Body of pancreas (tissue), 4 donors: ENCODE data around the gene ARHGAP26. TPM values are rescaled to one million over a fixed set of nuclear protein-coding genes. Genes with fewer than 3 reads are reported as not detected.
A peak's percentile ranks its signal among the peaks of the same experiment; 100 is the strongest.

Experiments used
- ATAC-seq: fragments of 150-250 bp; one replicate; pipeline ENCODE4 v1.9.1; 2016
- DNase-seq, 4 donors: peaks; one replicate each; pipeline ENCODE4 v3.0.0-alpha.2; 2019
- H3K27ac ChIP-seq, 4 donors: fragments of 200-600 bp; sonication (generic); 1 replicate in 3 of 4; 2 replicates in 1 of 4; pipeline versions ENCODE4 v1.5.1 to v1.6.1; 2016 to 2019; ENCODE audit warnings: mild to moderate bottlenecking in 1 of 4, mixed read lengths in 1 of 4, moderate library complexity in 1 of 4
- H3K27me3 ChIP-seq, 2 donors: fragments of 200-600 bp; sonication (generic); one replicate each; pipeline ENCODE4 v1.6.0; 2016; ENCODE audit warnings: mild to moderate bottlenecking in 1 of 2
- H3K36me3 ChIP-seq, 2 donors: fragments of 200-600 bp; sonication (generic); replicated peaks in 1 of 2; 2 replicates each; pipeline ENCODE4 v1.5.1; 2016; ENCODE audit warnings: low read depth in 2 of 2; ENCODE audit not compliant: insufficient read depth in 1 of 2
- H3K4me1 ChIP-seq: fragments of 200-600 bp; sonication (generic); one replicate; pipeline ENCODE4 v1.6.0; 2016
- H3K4me3 ChIP-seq, 2 donors: fragments of 200-600 bp; sonication (generic); 1 replicate in 1 of 2; 2 replicates in 1 of 2; pipeline ENCODE4 v1.5.1; 2016 to 2019
- H3K9me3 ChIP-seq, 3 donors: fragments of 200-600 bp; sonication (generic); 1 replicate in 2 of 3; 2 replicates in 1 of 3; pipeline ENCODE4 v1.5.1; 2016
- CTCF ChIP-seq, 7 experiments: fragments of 450-650 bp in 4 of 7; fragments of 200-600 bp in 3 of 7; sonication (generic) in 3 of 7; IDR thresholded peaks; one replicate each; pipeline ENCODE4 v1.5.1; 2016 to 2019; ENCODE audit warnings: antibody characterized with exemption in 7 of 7
- POLR2A ChIP-seq, 3 donors: fragments of 450-650 bp; IDR thresholded peaks; one replicate each; pipeline ENCODE4 v1.6.1; 2016; ENCODE audit warnings: antibody characterized with exemption in 3 of 3, mild to moderate bottlenecking in 2 of 3
- WGBS, 2 donors: methylation state at CpG; one replicate each; pipeline ENCODE4 v1.1.5; 2017; 5-methylcytosine and 5-hydroxymethylcytosine counted together
- intact Hi-C: fragments of 100-400 bp; cut with DNase I; formaldehyde crosslinking; loops from one replicate; pipeline ENCODE4 v1.15.1; 2023
- total RNA-seq, 2 donors: library from RNA; depleted of rRNA; stranded (reverse); fragments of >200 nt; gene quantifications; one replicate each; pipeline ENCODE4 v1.1.0, GENCODE V29; 2016

ARHGAP26 gene
- total RNA-seq, 2 donors from 2014 or later: 12.5 to 14.2 TPM

DNA sequence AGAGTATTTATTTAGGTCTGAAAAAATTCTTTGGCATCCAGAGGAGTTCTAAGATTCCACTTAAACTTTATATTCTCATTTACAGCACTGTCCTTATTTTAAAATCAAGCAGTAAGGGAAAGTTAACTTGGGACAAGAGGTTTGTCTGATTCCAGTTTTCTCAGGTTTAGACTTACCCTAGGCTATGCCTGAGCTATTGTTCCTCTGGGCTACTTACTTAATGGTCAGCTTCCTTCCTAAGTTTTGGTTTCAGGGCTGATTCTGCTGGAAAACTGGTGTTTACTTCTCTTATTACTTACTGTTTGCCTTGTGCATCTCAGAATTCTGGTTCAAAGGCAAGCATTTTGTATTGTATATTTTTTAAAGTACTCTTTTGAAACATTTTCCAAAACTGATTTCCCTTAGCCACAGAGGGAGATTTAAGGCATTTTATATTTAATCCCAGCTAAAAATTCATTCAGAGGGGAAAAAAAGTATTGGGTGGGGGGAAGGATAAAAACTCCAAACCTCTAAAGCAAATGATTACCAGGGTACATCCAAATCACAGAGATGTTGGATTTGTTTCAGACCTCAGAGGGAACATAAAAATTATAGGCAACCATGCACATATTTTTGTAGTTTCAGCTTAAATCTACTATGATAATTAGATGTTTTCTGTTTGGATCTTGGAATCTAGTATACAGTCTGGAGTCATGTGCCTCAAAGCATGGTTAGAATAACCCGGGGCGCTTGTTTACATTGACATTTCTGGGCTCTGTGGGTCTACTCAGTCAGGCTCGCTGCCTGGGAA, 290.0 kb downstream of the ARHGAP26 start:
- no peaks in the 10 kb centered on the region for H3K9me3 ChIP-seq
- 78 to 85% methylated on average over 3 of the region's 3 CpGs for WGBS, 2 donors
- no peak overlapping the region for H3K27ac ChIP-seq
- no peak overlapping the region for H3K4me3 ChIP-seq
- intact Hi-C loops: no loop called here
- H3K27me3 ChIP-seq: no peaks in the 10 kb centered on the region
- TF ChIP-seq CTCF (IDR thresholded peaks at IDR 0.05): no peak
- TF ChIP-seq POLR2A (IDR thresholded peaks at IDR 0.05): no peak
- no peaks in the 10 kb centered on the region for H3K4me1 ChIP-seq
- peaks cover 0 to 2% of the 10 kb centered on the region in 2 donors for H3K36me3 ChIP-seq
- DNase-seq (no peak), ATAC-seq (no peak)

GRCh38 chr5:143061161-143061945, 291.2 kb downstream of the ARHGAP26 start:
- Histone ChIP-seq H3K27ac (no peak overlapping the region), H3K4me1 (no peaks in the 10 kb centered on the region), H3K9me3 (no peaks in the 10 kb centered on the region), H3K27me3 (no peaks in the 10 kb centered on the region), H3K36me3 (peaks cover 0 to 2% of the 10 kb centered on the region in 2 donors), H3K4me3 (no peak overlapping the region)
- no peak for TF ChIP-seq POLR2A (IDR thresholded peaks at IDR 0.05)
- no peak for TF ChIP-seq CTCF (IDR thresholded peaks at IDR 0.05)
- whole genome bisulfite sequencing, 2 donors: 88% methylated on average over 5 of the region's 5 CpGs
- no peak for ATAC-seq
- intact Hi-C loops: no loop called here
- DNase-seq: no peak

GRCh38 chr5:143062379-143062778, 292.2 kb downstream of the ARHGAP26 start:
- Histone ChIP-seq H3K27ac (no peak overlapping the region), H3K4me3 (no peak overlapping the region), H3K4me1 (no peaks in the 10 kb centered on the region), H3K27me3 (no peaks in the 10 kb centered on the region), H3K9me3 (no peaks in the 10 kb centered on the region), H3K36me3 (peaks cover 0 to 2% of the 10 kb centered on the region in 2 donors)
- DNase-seq (no peak), ATAC-seq (no peak)
- TF ChIP-seq CTCF (IDR thresholded peaks at IDR 0.05) (no peak), POLR2A (IDR thresholded peaks at IDR 0.05) (no peak)
- intact Hi-C loops: no loop called here

GRCh38 chr5:143063175-143063970, 293.2 kb downstream of the ARHGAP26 start:
- ATAC-seq (no peak), DNase-seq (peak in 3 of 4 donors; percentile 17 to 20 (median 19))
- no peaks in the 10 kb centered on the region for H3K4me1 ChIP-seq
- H3K36me3 ChIP-seq: no peaks in the 10 kb centered on the region
- no peaks in the 10 kb centered on the region for H3K9me3 ChIP-seq
- H3K4me3 ChIP-seq: no peak overlapping the region
- intact Hi-C loops: no loop called here
- WGBS, 2 donors: 80 to 82% methylated on average over 7 of the region's 7 CpGs
- H3K27ac ChIP-seq: no peak overlapping the region
- no peaks in the 10 kb centered on the region for H3K27me3 ChIP-seq
- TF ChIP-seq CTCF (IDR thresholded peaks at IDR 0.05) (no peak), POLR2A (IDR thresholded peaks at IDR 0.05) (no peak)
